Right lobe of liver (tissue), 4 donors: ENCODE results near the gene PPP4R4.

Source experiments
- CTCF ChIP-seq, 4 donors: fragments of 200-600 bp in 3 of 4; fragments of 450-650 bp in 1 of 4; IDR thresholded peaks; one replicate each; pipeline versions ENCODE4 v1.5.1 to v1.8.0; 2016 to 2022; ENCODE audit warnings: antibody characterized with exemption in 4 of 4, mild to moderate bottlenecking in 2 of 4
- POLR2A ChIP-seq: fragments of 450-650 bp; IDR thresholded peaks from one replicate; pipeline ENCODE4 v1.6.1; 2017; ENCODE audit warnings: antibody characterized with exemption, mild to moderate bottlenecking
- donor health status: DM: no; HTN: no; CAD: no.
- donor health status: DM: no; HTN: no; CAD: no.
- donor health status: DM: no; HTN: yes; CAD: no.

GRCh38 chr14:94306047-94306978 lies 132.2 kb downstream of the PPP4R4 start:
- TF ChIP-seq CTCF (IDR thresholded peaks at IDR 0.05) (no peak), POLR2A (no peak)
